ENCODE measurements around the gene TARS3.
"Not testable (repeated sequence)": the region's sequence is repeated elsewhere in the genome, so short reads cannot be mapped to it uniquely, and the experiment has no call there.

Gene TARS3

GRCh38 chr15:101657171-101657570 is 67.1 kb downstream of the TARS3 start:
- no peak for DNase-seq (ENCODE audit: low read depth in 3 of 3, low spot score in 1 of 3)

- DNase-seq (ENCODE audit: low read depth in 3 of 3, low spot score in 1 of 3) = not testable (repeated sequence)
Observed at GRCh38 chr15:101654624-101655337, 69.5 kb downstream of the TARS3 start.

- no peak for DNase-seq (ENCODE audit: low read depth in 3 of 3, low spot score in 1 of 3)
Observed at GRCh38 chr15:101654171-101654570, 70.1 kb downstream of the TARS3 start.

- DNase-seq (ENCODE audit: low read depth in 3 of 3, low spot score in 1 of 3) = no peak
Observed at GRCh38 chr15:101652786-101653430, 71.4 kb downstream of the TARS3 start.

- DNase-seq (ENCODE audit: low read depth in 3 of 3, low spot score in 1 of 3) = peak; percentile 84 to 93 (median 92)
Observed at GRCh38 chr15:101652098-101652785, 72.0 kb downstream of the TARS3 start, which contains the start of gene TM2D3. Gene TM2D3 (minus strand): TSS chr15:101652381. CDS start chr15:101652361, 20 bp downstream.

- DNase-seq (ENCODE audit: low read depth in 3 of 3, low spot score in 1 of 3) = no peak
Observed at GRCh38 chr15:101651554-101652097, 72.6 kb downstream of the TARS3 start.

GRCh38 chr15:101650145-101650544 is 74.1 kb downstream of the TARS3 start:
- no peak for DNase-seq (ENCODE audit: low read depth in 3 of 3, low spot score in 1 of 3)

GRCh38 chr15:101648356-101648755 is 75.9 kb downstream of the TARS3 start:
- no peak for DNase-seq (ENCODE audit: low read depth in 3 of 3, low spot score in 1 of 3)

- DNase-seq (ENCODE audit: low read depth in 3 of 3, low spot score in 1 of 3) = no peak
Observed at GRCh38 chr15:101647251-101647650, 77.0 kb downstream of the TARS3 start.

GRCh38 chr15:101646672-101647071 is 77.6 kb downstream of the TARS3 start:
- DNase-seq (ENCODE audit: low read depth in 3 of 3, low spot score in 1 of 3) = no peak

- DNase-seq (ENCODE audit: low read depth in 3 of 3, low spot score in 1 of 3) = no peak
Observed at GRCh38 chr15:101642361-101642760, 81.9 kb downstream of the TARS3 start.

- DNase-seq (ENCODE audit: low read depth in 3 of 3, low spot score in 1 of 3) = no peak
Observed at GRCh38 chr15:101641894-101642293, 82.4 kb downstream of the TARS3 start.

GRCh38 chr15:101641129-101641764 is 83.0 kb downstream of the TARS3 start:
- peak; percentile 42 to 60 (median 49) for DNase-seq (ENCODE audit: low read depth in 3 of 3, low spot score in 1 of 3)

- DNase-seq (ENCODE audit: low read depth in 3 of 3, low spot score in 1 of 3) = no peak
Observed at GRCh38 chr15:101639667-101640066, 84.6 kb downstream of the TARS3 start.

- DNase-seq (ENCODE audit: low read depth in 3 of 3, low spot score in 1 of 3) = no peak
Observed at GRCh38 chr15:101637919-101638318, 86.4 kb downstream of the TARS3 start.

- DNase-seq (ENCODE audit: low read depth in 3 of 3, low spot score in 1 of 3) = no peak
Observed at GRCh38 chr15:101637516-101637915, 86.8 kb downstream of the TARS3 start.

GRCh38 chr15:101637038-101637437 is 87.2 kb downstream of the TARS3 start:
- DNase-seq (ENCODE audit: low read depth in 3 of 3, low spot score in 1 of 3) = no peak

GRCh38 chr15:101635944-101636727 is 88.1 kb downstream of the TARS3 start:
- no peak for DNase-seq (ENCODE audit: low read depth in 3 of 3, low spot score in 1 of 3)

- no peak for DNase-seq (ENCODE audit: low read depth in 3 of 3, low spot score in 1 of 3)
Observed at GRCh38 chr15:101633356-101633755, 90.9 kb downstream of the TARS3 start.

GRCh38 chr15:101626729-101627128 is 97.5 kb downstream of the TARS3 start:
- not testable (repeated sequence) for DNase-seq (ENCODE audit: low read depth in 3 of 3, low spot score in 1 of 3)

All from stimulated activated CD4-positive, alpha-beta T cell treated with anti-CD3 and anti-CD28 coated beads, TNF-alpha, amount 100 ng/mL, for 1 hour (primary cell).